Fibroblast of pulmonary artery (primary cell): ENCODE results near the gene MACIR.

Experiments used
- DNase-seq: peaks from one replicate; pipeline ENCODE4 v3.0.0-alpha.2; 2010; ENCODE audit warnings: low read depth
- H3K4me3 ChIP-seq: replicated peaks from 2 replicates; pipeline ENCODE4 v1.5.1; 2011; ENCODE audit warnings: low read depth, mild to moderate bottlenecking, control low read depth, low read length, moderate library complexity
- TF ChIP-seq, protein P1 (sequence below): IDR thresholded peaks from 2 replicates; pipeline ENCODE4 v1.5.1; 2011; ENCODE audit warnings: mild to moderate bottlenecking, control low read depth, low read length, inconsistent platforms; ENCODE audit errors: missing control alignments

Gene MACIR, protein sequence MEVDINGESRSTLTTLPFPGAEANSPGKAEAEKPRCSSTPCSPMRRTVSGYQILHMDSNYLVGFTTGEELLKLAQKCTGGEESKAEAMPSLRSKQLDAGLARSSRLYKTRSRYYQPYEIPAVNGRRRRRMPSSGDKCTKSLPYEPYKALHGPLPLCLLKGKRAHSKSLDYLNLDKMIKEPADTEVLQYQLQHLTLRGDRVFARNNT

DNA sequence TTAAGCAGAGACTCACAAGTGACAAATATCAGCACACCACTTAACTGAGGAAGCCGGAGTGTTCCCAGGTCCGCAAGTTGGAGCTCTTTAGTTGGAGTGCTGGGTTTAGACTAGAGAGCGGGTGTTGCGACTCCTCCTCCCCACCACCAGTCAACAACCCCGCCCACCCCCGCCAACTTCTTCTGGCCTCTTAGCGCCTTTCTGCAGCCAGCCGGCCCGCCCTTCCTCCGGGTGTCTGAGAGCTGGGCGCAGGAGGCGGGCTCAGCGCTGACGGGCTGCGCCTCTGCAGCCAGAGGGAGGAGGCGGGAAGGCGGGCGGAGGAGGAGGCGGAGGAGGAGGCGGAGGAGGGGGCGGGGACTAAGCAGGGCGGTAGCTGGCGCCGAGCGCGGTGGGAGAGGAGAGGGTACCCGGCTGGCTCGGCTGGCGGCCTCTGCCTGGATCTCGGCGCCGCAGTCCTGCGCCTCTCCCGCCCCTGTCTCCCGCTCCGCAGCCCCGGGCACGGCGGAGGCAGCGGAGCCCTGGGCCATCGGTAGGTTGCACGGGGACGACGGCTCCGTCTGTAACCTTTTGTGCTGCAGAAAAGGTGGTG is at the start of gene MACIR:
Gene MACIR, plus strand, starts transcription at position 396 of the 589 bp plus-strand sequence. CDS start 17,157 bp downstream, outside the sequence.
- peak within 1 kb of the TSS; percentile 77 for H3K4me3 ChIP-seq
- DNase-seq, result peak; percentile 98
- TF ChIP-seq, protein P1, sequence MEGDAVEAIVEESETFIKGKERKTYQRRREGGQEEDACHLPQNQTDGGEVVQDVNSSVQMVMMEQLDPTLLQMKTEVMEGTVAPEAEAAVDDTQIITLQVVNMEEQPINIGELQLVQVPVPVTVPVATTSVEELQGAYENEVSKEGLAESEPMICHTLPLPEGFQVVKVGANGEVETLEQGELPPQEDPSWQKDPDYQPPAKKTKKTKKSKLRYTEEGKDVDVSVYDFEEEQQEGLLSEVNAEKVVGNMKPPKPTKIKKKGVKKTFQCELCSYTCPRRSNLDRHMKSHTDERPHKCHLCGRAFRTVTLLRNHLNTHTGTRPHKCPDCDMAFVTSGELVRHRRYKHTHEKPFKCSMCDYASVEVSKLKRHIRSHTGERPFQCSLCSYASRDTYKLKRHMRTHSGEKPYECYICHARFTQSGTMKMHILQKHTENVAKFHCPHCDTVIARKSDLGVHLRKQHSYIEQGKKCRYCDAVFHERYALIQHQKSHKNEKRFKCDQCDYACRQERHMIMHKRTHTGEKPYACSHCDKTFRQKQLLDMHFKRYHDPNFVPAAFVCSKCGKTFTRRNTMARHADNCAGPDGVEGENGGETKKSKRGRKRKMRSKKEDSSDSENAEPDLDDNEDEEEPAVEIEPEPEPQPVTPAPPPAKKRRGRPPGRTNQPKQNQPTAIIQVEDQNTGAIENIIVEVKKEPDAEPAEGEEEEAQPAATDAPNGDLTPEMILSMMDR, result no peak

DNA sequence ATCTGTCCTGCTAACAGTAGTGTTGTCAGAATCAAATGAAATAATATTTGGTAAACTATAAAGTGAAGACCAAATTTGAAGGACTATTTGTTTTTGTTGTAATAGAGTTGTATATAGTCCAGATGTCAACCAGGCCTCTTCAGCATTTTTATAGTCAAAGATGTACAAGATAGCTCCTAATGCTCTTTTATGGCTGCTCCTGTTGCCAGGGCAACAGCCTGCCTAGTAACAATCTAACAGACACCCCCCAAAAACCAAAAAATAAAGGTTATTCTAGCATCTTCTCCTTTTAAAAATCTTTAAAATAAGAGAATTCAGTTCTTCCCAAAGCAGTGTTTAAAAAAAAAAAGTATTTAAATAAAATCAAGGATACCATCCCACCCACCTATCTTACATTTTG is 49.5 kb upstream of the MACIR start:
- H3K4me3 ChIP-seq, result no peak overlapping the region
- no peak for DNase-seq
- TF ChIP-seq, protein P1, result no peak

DNA sequence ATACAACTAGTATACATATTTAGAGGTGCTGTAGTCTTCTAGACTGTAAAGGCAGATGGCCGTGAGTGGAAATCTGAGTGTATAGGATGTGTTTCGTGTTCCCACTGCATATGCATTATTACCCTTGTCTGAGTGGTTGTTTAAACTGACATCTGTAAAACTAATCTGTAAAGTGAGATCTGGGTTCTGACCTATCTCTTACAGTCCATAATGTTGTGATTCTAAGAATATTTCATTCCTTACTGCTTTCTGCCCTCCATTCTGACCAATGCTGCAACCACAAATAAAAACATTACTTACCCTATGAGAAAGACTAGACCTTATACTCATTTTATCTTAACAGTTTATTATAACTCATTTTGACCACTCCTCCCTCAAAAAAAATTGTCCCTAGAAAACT is 47.6 kb upstream of the MACIR start:
- no peak for DNase-seq
- TF ChIP-seq, protein P1, result no peak
- no peak overlapping the region for H3K4me3 ChIP-seq

DNA sequence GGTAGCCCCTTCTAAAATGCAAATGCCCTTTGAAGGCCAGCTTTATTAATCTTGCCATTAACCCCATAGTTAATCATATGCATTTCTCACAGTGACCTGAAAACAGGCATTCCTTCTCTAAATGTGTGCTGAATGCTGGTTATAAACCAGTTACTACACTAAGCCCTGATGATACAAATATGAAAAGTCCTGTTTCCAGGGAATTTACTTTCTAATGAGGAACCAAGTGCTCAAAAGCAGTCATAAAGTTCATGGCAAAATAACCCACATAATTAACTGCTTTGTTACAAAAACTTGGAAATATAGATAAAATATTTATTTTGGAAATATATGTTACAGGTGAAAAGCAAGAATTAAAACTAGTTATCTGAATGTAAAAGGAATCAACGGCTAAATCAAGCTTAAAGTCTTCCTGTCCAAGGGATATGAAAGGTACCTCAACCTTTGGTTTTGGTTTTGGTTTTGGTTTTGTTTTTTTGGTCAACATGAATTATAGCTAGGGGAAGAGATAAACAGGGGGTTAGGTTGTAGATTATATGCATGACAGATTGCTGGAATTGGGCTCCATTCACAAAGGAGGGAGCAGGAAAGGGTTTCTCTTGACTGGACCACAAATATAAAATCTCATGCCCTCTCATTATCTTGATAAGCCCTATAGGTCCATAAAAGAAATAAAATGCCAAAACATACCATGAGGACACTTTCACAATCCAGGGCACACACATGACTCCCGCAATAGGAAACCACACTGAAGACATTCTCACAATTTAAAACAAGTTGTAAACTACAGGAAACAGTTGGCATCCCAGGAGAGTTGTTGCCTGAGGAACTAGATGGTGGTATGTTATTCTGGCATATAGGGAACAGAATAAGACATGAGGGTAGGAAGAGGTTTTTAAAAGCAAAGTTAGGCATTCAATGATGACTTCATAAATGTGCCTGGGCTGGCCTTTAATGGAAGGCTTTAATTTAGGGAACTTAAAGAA is 46.7 kb upstream of the MACIR start:
- TF ChIP-seq, protein P1, result no peak
- H3K4me3 ChIP-seq, result no peak overlapping the region
- DNase-seq, result peak; percentile 39

DNA sequence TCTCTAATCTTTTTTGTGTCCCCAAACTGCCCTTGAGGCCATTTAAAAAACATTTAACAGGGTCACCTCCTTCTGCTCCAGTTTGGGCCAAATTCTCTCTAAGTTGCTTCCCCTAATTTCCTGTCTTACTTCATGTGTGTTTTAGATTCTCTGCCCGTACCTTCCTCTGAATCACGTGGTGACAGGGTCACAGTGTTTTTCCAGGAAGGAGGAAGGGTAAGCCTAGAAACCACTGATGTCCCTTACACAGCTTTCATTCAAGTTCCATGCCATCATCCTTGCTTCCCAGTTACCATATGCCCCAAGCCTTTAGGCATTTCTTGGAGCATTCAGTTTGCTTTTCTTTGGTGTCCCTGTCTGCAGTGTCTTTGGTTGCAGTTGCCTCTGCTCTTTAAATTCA is 42.4 kb upstream of the MACIR start:
- H3K4me3 ChIP-seq, result no peak overlapping the region
- DNase-seq, result peak; percentile 67
- TF ChIP-seq, protein P1, result no peak

DNA sequence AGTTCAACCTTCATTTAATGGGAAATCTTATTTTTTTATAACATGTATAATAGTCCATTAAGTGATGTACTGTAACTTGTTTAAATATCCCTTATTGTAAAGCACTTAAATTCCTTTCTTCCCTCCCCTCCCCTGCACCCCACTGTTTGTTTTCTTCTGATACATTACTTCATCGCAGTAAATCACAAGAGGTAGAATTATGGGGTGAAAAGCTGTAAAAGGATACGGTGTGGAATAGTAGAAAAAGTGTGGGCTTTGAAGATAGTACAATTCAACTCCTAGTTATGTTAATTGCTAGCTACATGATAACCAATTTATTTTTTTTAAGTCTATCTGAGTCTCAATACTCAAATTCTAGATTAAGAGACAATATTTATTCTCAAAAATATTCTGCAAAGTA is 41.9 kb upstream of the MACIR start:
- no peak overlapping the region for H3K4me3 ChIP-seq
- TF ChIP-seq, protein P1, result no peak
- DNase-seq, result no peak
